LNCAP (cell line): ENCODE measurements around the gene ZNF592.

ENCODE experiments used
- CTCF ChIP-seq: fragments of 450-650 bp; IDR thresholded peaks from 2 replicates; pipeline ENCODE4 v1.5.1; 2017; ENCODE audit warnings: mild to moderate bottlenecking

Gene ZNF592

GRCh38 chr15:84748274-84749110 lies at the start of gene ZNF592:
Gene ZNF592 (plus strand): TSS chr15:84748592. CDS start chr15:84782676, 34,084 bp downstream.
- TF ChIP-seq CTCF = peak; percentile 38; the same call in 1 of the 2 replicates

- TF ChIP-seq CTCF = no peak
Measured at GRCh38 chr15:84699538-84700191, 48.7 kb upstream of the ZNF592 start.

GRCh38 chr15:84702961-84703482 lies 45.4 kb upstream of the ZNF592 start:
- TF ChIP-seq CTCF = no peak

GRCh38 chr15:84703808-84704207 lies 44.6 kb upstream of the ZNF592 start:
- TF ChIP-seq CTCF = no peak

GRCh38 chr15:84714372-84714771 lies 34.0 kb upstream of the ZNF592 start:
- no peak for TF ChIP-seq CTCF

GRCh38 chr15:84714821-84715220 lies 33.6 kb upstream of the ZNF592 start:
- TF ChIP-seq CTCF = no peak

GRCh38 chr15:84715441-84716035 lies 32.9 kb upstream of the ZNF592 start:
- no peak for TF ChIP-seq CTCF
